ENCODE measurements around the gene OR4E1.

Gene OR4E1, protein sequence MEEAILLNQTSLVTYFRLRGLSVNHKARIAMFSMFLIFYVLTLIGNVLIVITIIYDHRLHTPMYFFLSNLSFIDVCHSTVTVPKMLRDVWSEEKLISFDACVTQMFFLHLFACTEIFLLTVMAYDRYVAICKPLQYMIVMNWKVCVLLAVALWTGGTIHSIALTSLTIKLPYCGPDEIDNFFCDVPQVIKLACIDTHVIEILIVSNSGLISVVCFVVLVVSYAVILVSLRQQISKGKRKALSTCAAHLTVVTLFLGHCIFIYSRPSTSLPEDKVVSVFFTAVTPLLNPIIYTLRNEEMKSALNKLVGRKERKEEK

DNA sequence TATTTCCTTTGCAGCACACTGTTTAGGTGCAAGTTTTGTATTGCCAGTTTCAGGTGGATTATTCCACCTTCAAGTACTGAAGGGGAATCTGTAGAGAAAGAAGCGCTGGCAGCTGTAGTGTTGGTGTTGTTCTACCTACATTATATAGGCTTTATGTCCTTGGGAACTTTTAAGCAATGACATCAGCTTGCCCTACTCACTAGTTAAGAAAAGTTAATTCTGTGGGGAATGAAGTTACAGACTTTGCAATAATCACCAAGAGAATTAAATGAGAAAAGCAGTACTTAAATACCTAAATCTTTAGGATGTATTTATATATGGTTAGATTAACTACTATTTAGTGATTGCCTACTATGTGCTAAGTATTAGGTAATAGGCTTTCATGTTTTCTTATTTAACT is at the start of gene OR4E1:
OR4E1 (minus strand) TSS at position 101 of the 400 bp plus-strand sequence. CDS start 2,883 bp downstream, outside the sequence.
- no peak for DNase-seq (ENCODE audit: low spot score)
- in situ Hi-C loops (cut with MboI; ENCODE audit: low sequenced_read_pairs, unreplicated experiment) = no loop called here
- TF ChIP-seq CTCF (IDR thresholded peaks at IDR 0.05; ENCODE audit: borderline replicate concordance, control extremely low read depth, extremely low read depth, insufficient read depth, missing control alignments) = no peak

- TF ChIP-seq CTCF (IDR thresholded peaks at IDR 0.05; ENCODE audit: borderline replicate concordance, control extremely low read depth, extremely low read depth, insufficient read depth, missing control alignments) = no peak
- no peak for DNase-seq (ENCODE audit: low spot score)
- in situ Hi-C loops (cut with MboI; ENCODE audit: low sequenced_read_pairs, unreplicated experiment) = no loop called here
Observed at GRCh38 chr14:21721504-21721903, 47.9 kb upstream of the OR4E1 start.

GRCh38 chr14:21719841-21720240 is 46.2 kb upstream of the OR4E1 start:
- no peak for DNase-seq (ENCODE audit: low spot score)
- TF ChIP-seq CTCF (IDR thresholded peaks at IDR 0.05; ENCODE audit: borderline replicate concordance, control extremely low read depth, extremely low read depth, insufficient read depth, missing control alignments) = no peak
- in situ Hi-C loops (cut with MboI; ENCODE audit: low sequenced_read_pairs, unreplicated experiment) = no loop called here

DNA sequence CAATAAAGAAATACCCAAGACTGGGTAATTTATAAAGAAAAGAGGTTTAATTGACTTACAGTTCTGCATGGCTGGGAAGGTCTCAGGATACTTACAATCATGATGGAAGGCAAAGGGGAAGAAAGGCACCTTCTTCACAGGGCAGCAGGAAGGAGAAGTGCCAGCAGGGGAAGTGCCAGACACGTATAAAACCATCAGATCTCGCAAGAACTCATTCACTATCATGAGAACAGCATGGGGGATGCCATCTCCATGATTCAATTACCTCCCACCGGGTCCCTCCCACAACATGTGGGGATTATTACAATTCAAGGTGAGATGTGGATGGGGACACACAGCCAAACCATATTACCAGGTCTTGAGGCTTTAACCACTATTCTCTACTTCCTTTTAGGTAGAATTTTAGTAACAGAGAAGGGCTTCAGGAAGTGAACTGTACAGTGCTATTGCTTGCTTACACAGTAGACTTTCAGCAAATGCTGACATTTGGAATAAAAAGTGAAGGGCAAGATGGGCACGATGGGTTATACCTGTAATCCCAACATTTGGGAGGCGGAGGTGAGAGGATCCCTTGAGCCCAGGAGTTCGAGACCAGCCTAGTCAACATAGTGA is 40.8 kb upstream of the OR4E1 start:
- in situ Hi-C loops (cut with MboI; ENCODE audit: low sequenced_read_pairs, unreplicated experiment) = no loop called here
- no peak for DNase-seq (ENCODE audit: low spot score)

GRCh38 chr14:21712036-21712435 is 38.4 kb upstream of the OR4E1 start:
- no peak for DNase-seq (ENCODE audit: low spot score)
- in situ Hi-C loops (cut with MboI; ENCODE audit: low sequenced_read_pairs, unreplicated experiment) = no loop called here
- TF ChIP-seq CTCF (IDR thresholded peaks at IDR 0.05; ENCODE audit: borderline replicate concordance, control extremely low read depth, extremely low read depth, insufficient read depth, missing control alignments) = no peak

More for the DNA sequence above, 40.8 kb upstream of the OR4E1 start:
- no peak for TF ChIP-seq CTCF (IDR thresholded peaks at IDR 0.05; ENCODE audit: borderline replicate concordance, control extremely low read depth, extremely low read depth, insufficient read depth, missing control alignments)

- peak; percentile 53 for TF ChIP-seq CTCF (IDR thresholded peaks at IDR 0.05; ENCODE audit: borderline replicate concordance, control extremely low read depth, extremely low read depth, insufficient read depth, missing control alignments)
- peak; percentile 38 for DNase-seq (ENCODE audit: low spot score)
- in situ Hi-C loops (cut with MboI; ENCODE audit: low sequenced_read_pairs, unreplicated experiment) = no loop called here
Observed at GRCh38 chr14:21711360-21711961, 37.8 kb upstream of the OR4E1 start.
